H9 (cell line): ENCODE results near the gene ZNF792. TPM values are rescaled to one million over a fixed set of nuclear protein-coding genes. Genes with fewer than 3 reads are reported as not detected.

Experiments
- DNase-seq: peaks from one replicate; pipeline ENCODE4 v3.0.0-alpha.2; 2017
- H2AFZ ChIP-seq: one replicate; pipeline ENCODE4 v1.6.1; 2013; ENCODE audit warnings: mild to moderate bottlenecking, low read length, control low read depth, moderate library complexity
- H2AK5ac ChIP-seq: 2 replicates; pipeline ENCODE4 v1.6.1; 2013; ENCODE audit warnings: low read length, control low read depth, mixed read lengths; ENCODE audit not compliant: insufficient read length
- H2BK120ac ChIP-seq: one replicate; pipeline ENCODE4 v1.6.1; 2013; ENCODE audit warnings: low read depth, mild to moderate bottlenecking, low read length, control low read depth, inconsistent platforms; ENCODE audit not compliant: poor library complexity, severe bottlenecking
- H2BK12ac ChIP-seq: 2 replicates; pipeline ENCODE4 v1.6.1; 2013; ENCODE audit warnings: low read length, control low read depth, mixed read lengths, low read depth; ENCODE audit not compliant: insufficient read length
- H2BK15ac ChIP-seq: 2 replicates; pipeline ENCODE4 v1.6.1; 2013; ENCODE audit warnings: low read depth, low read length, control low read depth
- H2BK20ac ChIP-seq: one replicate; pipeline ENCODE4 v1.6.1; 2013; ENCODE audit warnings: low read depth, mild to moderate bottlenecking, low read length, control low read depth, inconsistent platforms; ENCODE audit not compliant: poor library complexity, severe bottlenecking
- H2BK5ac ChIP-seq: 2 replicates; pipeline ENCODE4 v1.6.1; 2013; ENCODE audit warnings: low read length, control low read depth, mixed read lengths; ENCODE audit not compliant: insufficient read length
- H3K14ac ChIP-seq: 2 replicates; pipeline ENCODE4 v1.6.1; 2013; ENCODE audit warnings: low read length, control low read depth; ENCODE audit not compliant: insufficient read depth
- H3K18ac ChIP-seq: 2 replicates; pipeline ENCODE4 v1.6.1; 2013; ENCODE audit warnings: low read depth, mild to moderate bottlenecking, mixed read lengths, low read length, control low read depth; ENCODE audit not compliant: insufficient read length
- H3K23ac ChIP-seq: 2 replicates; pipeline ENCODE4 v1.6.1; 2013; ENCODE audit warnings: low read length, control low read depth, mixed read lengths, low read depth; ENCODE audit not compliant: insufficient read length
- H3K23me2 ChIP-seq: 2 replicates; pipeline ENCODE4 v1.6.1; 2013; ENCODE audit warnings: low read depth, mild to moderate bottlenecking, mixed read lengths, low read length, control low read depth; ENCODE audit not compliant: insufficient read length, poor library complexity, severe bottlenecking
- H3K27ac ChIP-seq: 2 replicates; pipeline ENCODE4 v1.5.1; 2013; ENCODE audit warnings: low read length, control low read depth, mixed read lengths, low read depth; ENCODE audit not compliant: insufficient read length
- H3K27me3 ChIP-seq: 2 replicates; pipeline ENCODE4 v1.6.1; 2013; ENCODE audit warnings: low read length, control low read depth, inconsistent platforms; ENCODE audit not compliant: insufficient read depth
- H3K4ac ChIP-seq: 2 replicates; pipeline ENCODE4 v1.6.1; 2013; ENCODE audit warnings: low read depth, mild to moderate bottlenecking, control low read depth, inconsistent platforms, low read length, moderate library complexity
- H3K4me1 ChIP-seq: 2 replicates; pipeline ENCODE4 v1.6.1; 2013; ENCODE audit warnings: low read length, control low read depth, inconsistent platforms; ENCODE audit not compliant: insufficient read depth
- H3K4me2 ChIP-seq: 2 replicates; pipeline ENCODE4 v1.6.1; 2013; ENCODE audit warnings: low read length, control low read depth, mixed read lengths; ENCODE audit not compliant: insufficient read length, insufficient read depth
- H3K56ac ChIP-seq: 2 replicates; pipeline ENCODE4 v1.6.1; 2013; ENCODE audit warnings: low read depth, mild to moderate bottlenecking, mixed read lengths, low read length, control low read depth; ENCODE audit not compliant: insufficient read length
- H3K79me1 ChIP-seq: 2 replicates; pipeline ENCODE4 v1.6.1; 2013; ENCODE audit warnings: low read depth, mild to moderate bottlenecking, moderate library complexity, low read length, control low read depth, inconsistent platforms; ENCODE audit not compliant: insufficient read depth, poor library complexity, severe bottlenecking
- H3K79me2 ChIP-seq: 2 replicates; pipeline ENCODE4 v1.6.1; 2013; ENCODE audit warnings: low read length, control low read depth, inconsistent platforms; ENCODE audit not compliant: insufficient read depth
- H3K9ac ChIP-seq: 2 replicates; pipeline ENCODE4 v1.6.1; 2013; ENCODE audit warnings: low read length, control low read depth, mixed read lengths; ENCODE audit not compliant: insufficient read length; ENCODE audit errors: extremely low read depth
- H3K9me3 ChIP-seq: one replicate; pipeline ENCODE4 v1.6.1; 2013; ENCODE audit warnings: low read depth, low read length, inconsistent platforms; ENCODE audit not compliant: control insufficient read depth
- H3T11ph ChIP-seq: one replicate; pipeline ENCODE4 v1.6.1; 2013; ENCODE audit warnings: mild to moderate bottlenecking, low read length, control low read depth, inconsistent platforms
- H4K20me1 ChIP-seq: one replicate; pipeline ENCODE4 v1.6.1; 2013; ENCODE audit not compliant: control insufficient read depth, insufficient read length, insufficient read depth
- H4K5ac ChIP-seq: 2 replicates; pipeline ENCODE4 v1.6.1; 2013; ENCODE audit warnings: low read depth, mild to moderate bottlenecking, mixed read lengths, low read length, control low read depth; ENCODE audit not compliant: insufficient read length
- H4K8ac ChIP-seq: replicated peaks from 2 replicates; pipeline ENCODE4 v1.6.1; 2013; ENCODE audit warnings: low read length, control low read depth, mixed read lengths, low read depth; ENCODE audit not compliant: insufficient read length
- H4K91ac ChIP-seq: 2 replicates; pipeline ENCODE4 v1.6.1; 2013; ENCODE audit warnings: low read depth, mild to moderate bottlenecking, moderate library complexity, mixed read lengths, low read length, control low read depth; ENCODE audit not compliant: insufficient read length
- H3K27ac Mint-ChIP-seq, 3 experiments: 2 replicates in 2 of 3; 3 replicates in 1 of 3; pipeline ENCODE4 v1.8.0; 2020 to 2021; ENCODE audit warnings: mixed read lengths in 3 of 3, mild to moderate bottlenecking in 1 of 3, moderate library complexity in 1 of 3
- H3K27me3 Mint-ChIP-seq: 2 replicates; pipeline ENCODE4 v1.8.0; 2021; ENCODE audit warnings: low read depth, mild to moderate bottlenecking, moderate library complexity, mixed read lengths
- H3K36me3 Mint-ChIP-seq, 3 experiments: 2 replicates in 2 of 3; 3 replicates in 1 of 3; pipeline ENCODE4 v1.8.0; 2020 to 2021; ENCODE audit warnings: low read depth in 3 of 3, mixed read lengths in 3 of 3; ENCODE audit not compliant: insufficient read depth in 1 of 3
- H3K4me1 Mint-ChIP-seq, 2 experiments: 2 replicates each; pipeline ENCODE4 v1.8.0; 2020; ENCODE audit warnings: mixed read lengths in 2 of 2
- H3K4me3 Mint-ChIP-seq, 2 experiments: 2 replicates in 1 of 2; 3 replicates in 1 of 2; pipeline ENCODE4 v1.8.0; 2020 to 2021; ENCODE audit warnings: mild to moderate bottlenecking in 2 of 2, mixed read lengths in 2 of 2, moderate library complexity in 1 of 2
- H3K9me3 Mint-ChIP-seq, 2 experiments: 2 replicates in 1 of 2; 3 replicates in 1 of 2; pipeline ENCODE4 v1.8.0; 2020; ENCODE audit warnings: mild to moderate bottlenecking in 2 of 2, mixed read lengths in 2 of 2, moderate library complexity in 1 of 2
- WGBS: extraction: QIAGEN DNeasy Blood & Tissue Kit; methylation state at CpG from one replicate; pipeline ENCODE4 v1.1.7; 2013; ENCODE audit warnings: missing lambda C conversion rate, low lambda C conversion rate, mixed read lengths; ENCODE audit not compliant: insufficient read length; ENCODE audit errors: extremely low coverage; 5-methylcytosine and 5-hydroxymethylcytosine counted together
- total RNA-seq: library from RNA; stranded (reverse); gene quantifications from 2 replicates; pipeline ENCODE4 v1.2.1, GENCODE V29; 2021
- TF ChIP-seq, protein P1 (sequence below): fragments of 200-600 bp; sonication (generic); conservative IDR thresholded peaks from 3 replicates; pipeline ENCODE4 v1.8.0; 2021; ENCODE audit warnings: antibody characterized with exemption, mild to moderate bottlenecking

The ZNF792 gene
- total RNA-seq, 1 experiment from 2014 or later: 8.3 TPM

DNA sequence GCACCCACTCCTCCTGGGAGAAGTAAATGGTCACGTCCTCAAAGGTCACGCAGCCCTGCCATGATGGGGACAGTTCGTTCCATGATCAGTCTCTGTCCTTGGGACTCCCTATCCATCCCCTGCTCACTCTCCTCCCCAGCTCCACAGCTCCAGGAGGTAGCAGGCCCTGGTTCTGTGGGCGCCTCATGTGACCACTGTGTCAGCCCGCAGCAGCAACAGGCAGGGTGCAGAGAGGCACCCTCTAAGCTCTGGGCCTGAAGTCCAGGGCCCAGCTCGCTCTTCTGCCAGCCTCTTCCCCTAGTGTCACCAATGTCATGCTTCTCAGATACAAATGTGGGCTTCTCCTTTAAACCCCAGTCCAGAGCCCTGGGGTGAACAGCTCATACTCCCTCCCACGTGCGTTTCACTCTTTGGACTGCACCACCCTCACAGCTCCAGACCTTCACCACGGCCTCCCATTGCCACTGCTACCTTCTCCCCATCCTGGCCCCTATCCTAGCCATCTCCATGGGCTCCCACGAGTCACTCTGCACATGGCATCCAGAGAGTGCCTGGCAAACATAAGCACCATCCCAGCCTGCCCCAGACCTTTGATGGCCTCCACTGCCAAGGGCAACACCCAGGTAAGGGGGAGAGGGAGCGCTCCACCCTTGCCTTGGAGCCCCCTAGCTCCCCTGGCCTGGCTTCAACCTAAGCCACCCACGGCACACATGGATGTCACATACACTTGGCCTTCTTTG is 2.9 kb downstream of the ZNF792 start:
- peaks cover 57 to 63% (median 57%) of the 10 kb centered on the region in 3 experiments for H3K36me3 Mint-ChIP-seq
- DNase-seq: no peak
- H3K23ac ChIP-seq: no peak overlapping the region
- no peaks in the 10 kb centered on the region for H4K20me1 ChIP-seq
- peaks cover 6% of the 10 kb centered on the region; the same call in 1 of the 2 replicates for H3K4me1 ChIP-seq
- no peaks in the 10 kb centered on the region for H3K79me1 ChIP-seq
- no peak overlapping the region for H3K18ac ChIP-seq
- no peak overlapping the region for H4K91ac ChIP-seq
- no peak overlapping the region for H3K4ac ChIP-seq
- peaks cover 12 to 18% of the 10 kb centered on the region in 2 experiments for H3K4me1 Mint-ChIP-seq
- no peak overlapping the region for H2AFZ ChIP-seq
- no peak overlapping the region for H4K5ac ChIP-seq
- no peaks in the 10 kb centered on the region for H3K27me3 ChIP-seq
- peaks cover 26% of the 10 kb centered on the region for H3K27me3 Mint-ChIP-seq
- peaks cover 2% of the 10 kb centered on the region; the same call in 1 of the 2 replicates for H3K79me2 ChIP-seq
- H2BK12ac ChIP-seq: no peak overlapping the region
- H2AK5ac ChIP-seq: no peak overlapping the region
- no peak overlapping the region for H3K4me2 ChIP-seq
- no peak overlapping the region for H2BK20ac ChIP-seq
- WGBS: no CpG with 5 or more reads among the region's 12 CpGs
- no peak overlapping the region for H3K27ac ChIP-seq
- no peak overlapping the region for H3K9ac ChIP-seq
- H2BK120ac ChIP-seq: no peak overlapping the region
- no peak overlapping the region for H3K27ac Mint-ChIP-seq
- peaks cover 39% of the 10 kb centered on the region for H3K9me3 ChIP-seq
- peaks cover 6% of the 10 kb centered on the region for H3K23me2 ChIP-seq
- no peak overlapping the region for H3K56ac ChIP-seq
- no peak overlapping the region for H3T11ph ChIP-seq
- H3K9me3 Mint-ChIP-seq: peaks cover 50 to 64% of the 10 kb centered on the region in 2 experiments
- no peak overlapping the region for H3K4me3 Mint-ChIP-seq
- H3K14ac ChIP-seq: no peak overlapping the region
- H2BK15ac ChIP-seq: no peak overlapping the region
- H2BK5ac ChIP-seq: no peak overlapping the region
- TF ChIP-seq, protein P1, sequence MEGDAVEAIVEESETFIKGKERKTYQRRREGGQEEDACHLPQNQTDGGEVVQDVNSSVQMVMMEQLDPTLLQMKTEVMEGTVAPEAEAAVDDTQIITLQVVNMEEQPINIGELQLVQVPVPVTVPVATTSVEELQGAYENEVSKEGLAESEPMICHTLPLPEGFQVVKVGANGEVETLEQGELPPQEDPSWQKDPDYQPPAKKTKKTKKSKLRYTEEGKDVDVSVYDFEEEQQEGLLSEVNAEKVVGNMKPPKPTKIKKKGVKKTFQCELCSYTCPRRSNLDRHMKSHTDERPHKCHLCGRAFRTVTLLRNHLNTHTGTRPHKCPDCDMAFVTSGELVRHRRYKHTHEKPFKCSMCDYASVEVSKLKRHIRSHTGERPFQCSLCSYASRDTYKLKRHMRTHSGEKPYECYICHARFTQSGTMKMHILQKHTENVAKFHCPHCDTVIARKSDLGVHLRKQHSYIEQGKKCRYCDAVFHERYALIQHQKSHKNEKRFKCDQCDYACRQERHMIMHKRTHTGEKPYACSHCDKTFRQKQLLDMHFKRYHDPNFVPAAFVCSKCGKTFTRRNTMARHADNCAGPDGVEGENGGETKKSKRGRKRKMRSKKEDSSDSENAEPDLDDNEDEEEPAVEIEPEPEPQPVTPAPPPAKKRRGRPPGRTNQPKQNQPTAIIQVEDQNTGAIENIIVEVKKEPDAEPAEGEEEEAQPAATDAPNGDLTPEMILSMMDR: no peak
- H4K8ac ChIP-seq: no peak overlapping the region
